K562 (cell line): Measurements from ENCODE around the gene CPHXL2. TPM values are rescaled to one million over a fixed set of nuclear protein-coding genes. Genes with fewer than 3 reads are reported as not detected.

Source experiments
- ARID1B ChIP-seq: fragments of 450-650 bp; IDR thresholded peaks from 2 replicates; pipeline ENCODE4 v1.6.1; 2016; ENCODE audit warnings: antibody characterized with exemption, mild to moderate bottlenecking, inconsistent platforms
- E4F1 ChIP-seq: fragments of 250-450 bp; sonication (Bioruptor Pico); IDR thresholded peaks from 2 replicates; pipeline ENCODE4 v1.5.0; 2021; ENCODE audit warnings: mild to moderate bottlenecking, borderline replicate concordance
- GTF2A2 ChIP-seq: IDR thresholded peaks from 2 replicates; pipeline ENCODE4 v1.6.1; 2016; ENCODE audit warnings: mild to moderate bottlenecking, missing genetic modification characterization, missing compliant biosample characterization
- NKRF ChIP-seq: fragments of 450-650 bp; IDR thresholded peaks from 2 replicates; pipeline ENCODE4 v1.6.1; 2016; ENCODE audit warnings: borderline replicate concordance
- NR2C1 ChIP-seq, 2 experiments: fragments of 450-650 bp; IDR thresholded peaks; 2 replicates each; pipeline ENCODE4 v1.6.1; 2017; ENCODE audit warnings: mild to moderate bottlenecking in 2 of 2, antibody characterized with exemption in 1 of 2, inconsistent platforms in 1 of 2, missing compliant biosample characterization in 1 of 2, missing genetic modification characterization in 1 of 2
- ZC3H11A ChIP-seq: IDR thresholded peaks from 2 replicates; pipeline ENCODE4 v1.6.1; 2012; ENCODE audit warnings: low read depth, low read length, improper control_type of control experiment
- ZNF143 ChIP-seq: sonication (generic); formaldehyde crosslinking; IDR thresholded peaks from 2 replicates; pipeline ENCODE4 v1.9.0; 2022; ENCODE audit warnings: mild to moderate bottlenecking, missing genetic modification reagents
- ZNF512 ChIP-seq: IDR thresholded peaks from 2 replicates; pipeline ENCODE4 v1.6.1; 2016; ENCODE audit warnings: missing genetic modification characterization, missing compliant biosample characterization
- ZNF696 ChIP-seq: fragments of 250-450 bp; sonication (Bioruptor Pico); conservative IDR thresholded peaks from 2 replicates; pipeline ENCODE4 v1.4.0; 2020; ENCODE audit warnings: mild to moderate bottlenecking, moderate library complexity
- ZNF77 ChIP-seq: fragments of 250-450 bp; sonication (Bioruptor Pico); IDR thresholded peaks from 2 replicates; pipeline ENCODE4 v1.5.0; 2020
- polyA plus RNA-seq, 8 experiments: library from polyadenylated mRNA; depleted of rRNA in 4 of 8; stranded (reverse) in 5 of 8; unstranded in 3 of 8; fragments of >200 nt; fragmentation: Nextera tagmentation in 2 of 8; fragmentation: Illumina TruSeq in 1 of 8; extraction: Ambion mirVana in 2 of 8; extraction: Trizol in 1 of 8; gene quantifications; 2 replicates each; pipeline versions ENCODE4 v1.2.1 to v1.2.3, GENCODE V29; 2011 to 2014; ENCODE audit warnings: inconsistent platforms in 1 of 8, missing spikeins in 1 of 8
- total RNA-seq, 7 experiments: library from RNA; depleted of rRNA in 6 of 7; stranded (reverse); fragments of >200 nt in 6 of 7; fragmentation: Illumina TruSeq in 2 of 7; extraction: Trizol in 2 of 7; gene quantifications; 2 replicates each; pipeline versions ENCODE4 v1.2.1 to v1.2.3, GENCODE V29; 2011 to 2021; ENCODE audit warnings: low replicate concordance in 1 of 7
- TF ChIP-seq, protein P1 (sequence below): sonication (generic); formaldehyde crosslinking; IDR thresholded peaks from 2 replicates; pipeline ENCODE4 v1.8.0; 2022; ENCODE audit warnings: mild to moderate bottlenecking, missing genetic modification reagents, borderline replicate concordance
- TF ChIP-seq, protein P2 (sequence below): sonication (generic); formaldehyde crosslinking; IDR thresholded peaks from 2 replicates; pipeline ENCODE4 v1.8.1; 2023; ENCODE audit warnings: missing genetic modification reagents, mild to moderate bottlenecking, borderline replicate concordance

CPHXL2 gene
- total and polyA plus RNA-seq, 9 of the 15 experiments (the other 6 are each of a cell fraction or from before 2014, with no cell fraction given), result not detected

DNA sequence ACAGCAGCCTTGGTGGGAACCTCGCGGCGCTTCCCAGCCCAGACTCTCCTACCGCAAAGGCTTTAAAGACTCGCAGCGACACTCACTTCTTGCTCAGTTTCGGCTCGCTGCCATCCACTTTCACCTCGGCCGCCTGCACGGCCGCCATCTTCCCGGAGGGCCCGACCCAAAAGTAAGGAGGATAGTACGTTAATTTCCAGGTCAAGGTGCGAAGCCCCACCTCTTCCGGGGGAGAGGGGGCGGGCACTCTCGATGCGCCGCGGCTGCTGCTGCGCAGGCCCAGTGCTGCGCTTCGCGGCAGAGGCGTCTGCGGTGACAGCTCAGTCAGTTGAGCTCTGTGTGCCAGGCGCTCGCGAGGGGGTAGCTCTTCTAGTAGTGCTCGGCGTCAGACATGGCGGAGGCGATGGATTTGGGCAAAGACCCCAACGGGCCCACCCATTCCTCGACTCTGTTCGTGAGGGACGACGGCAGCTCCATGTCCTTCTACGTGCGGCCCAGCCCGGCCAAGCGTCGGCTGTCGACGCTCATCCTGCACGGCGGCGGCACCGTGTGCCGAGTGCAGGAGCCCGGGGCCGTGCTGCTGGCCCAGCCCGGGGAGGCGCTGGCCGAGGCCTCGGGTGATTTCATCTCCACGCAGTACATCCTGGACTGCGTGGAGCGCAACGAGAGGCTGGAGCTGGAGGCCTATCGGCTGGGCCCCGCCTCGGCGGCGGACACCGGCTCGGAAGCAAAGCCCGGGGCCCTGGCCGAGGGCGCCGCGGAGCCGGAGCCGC, 29.1 kb downstream of the CPHXL2 start, which contains the start of the genes KARS1 and TERF2IP (continued):
- TF ChIP-seq ZNF512 (tag) (no peak), NKRF (peak; percentile 42), E4F1 (CRISPR knock-in tag) (no peak), NR2C1 (IDR thresholded peaks at IDR 0.05) (peak; percentile 98), NR2C1 (tag; IDR thresholded peaks at IDR 0.05) (peak; percentile 98), ZNF143 (CRISPR knock-in tag) (no peak; the same call in none of the 2 replicates), GTF2A2 (tag) (no peak), ZNF77 (CRISPR knock-in tag) (no peak), ZNF696 (CRISPR knock-in tag) (no peak), ZC3H11A (no peak), ARID1B (no peak)
- TF ChIP-seq, protein P1, sequence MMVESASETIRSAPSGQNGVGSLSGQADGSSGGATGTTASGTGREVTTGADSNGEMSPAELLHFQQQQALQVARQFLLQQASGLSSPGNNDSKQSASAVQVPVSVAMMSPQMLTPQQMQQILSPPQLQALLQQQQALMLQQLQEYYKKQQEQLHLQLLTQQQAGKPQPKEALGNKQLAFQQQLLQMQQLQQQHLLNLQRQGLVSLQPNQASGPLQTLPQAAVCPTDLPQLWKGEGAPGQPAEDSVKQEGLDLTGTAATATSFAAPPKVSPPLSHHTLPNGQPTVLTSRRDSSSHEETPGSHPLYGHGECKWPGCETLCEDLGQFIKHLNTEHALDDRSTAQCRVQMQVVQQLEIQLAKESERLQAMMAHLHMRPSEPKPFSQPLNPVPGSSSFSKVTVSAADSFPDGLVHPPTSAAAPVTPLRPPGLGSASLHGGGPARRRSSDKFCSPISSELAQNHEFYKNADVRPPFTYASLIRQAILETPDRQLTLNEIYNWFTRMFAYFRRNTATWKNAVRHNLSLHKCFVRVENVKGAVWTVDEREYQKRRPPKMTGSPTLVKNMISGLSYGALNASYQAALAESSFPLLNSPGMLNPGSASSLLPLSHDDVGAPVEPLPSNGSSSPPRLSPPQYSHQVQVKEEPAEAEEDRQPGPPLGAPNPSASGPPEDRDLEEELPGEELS, result no peak
- TF ChIP-seq, protein P2, sequence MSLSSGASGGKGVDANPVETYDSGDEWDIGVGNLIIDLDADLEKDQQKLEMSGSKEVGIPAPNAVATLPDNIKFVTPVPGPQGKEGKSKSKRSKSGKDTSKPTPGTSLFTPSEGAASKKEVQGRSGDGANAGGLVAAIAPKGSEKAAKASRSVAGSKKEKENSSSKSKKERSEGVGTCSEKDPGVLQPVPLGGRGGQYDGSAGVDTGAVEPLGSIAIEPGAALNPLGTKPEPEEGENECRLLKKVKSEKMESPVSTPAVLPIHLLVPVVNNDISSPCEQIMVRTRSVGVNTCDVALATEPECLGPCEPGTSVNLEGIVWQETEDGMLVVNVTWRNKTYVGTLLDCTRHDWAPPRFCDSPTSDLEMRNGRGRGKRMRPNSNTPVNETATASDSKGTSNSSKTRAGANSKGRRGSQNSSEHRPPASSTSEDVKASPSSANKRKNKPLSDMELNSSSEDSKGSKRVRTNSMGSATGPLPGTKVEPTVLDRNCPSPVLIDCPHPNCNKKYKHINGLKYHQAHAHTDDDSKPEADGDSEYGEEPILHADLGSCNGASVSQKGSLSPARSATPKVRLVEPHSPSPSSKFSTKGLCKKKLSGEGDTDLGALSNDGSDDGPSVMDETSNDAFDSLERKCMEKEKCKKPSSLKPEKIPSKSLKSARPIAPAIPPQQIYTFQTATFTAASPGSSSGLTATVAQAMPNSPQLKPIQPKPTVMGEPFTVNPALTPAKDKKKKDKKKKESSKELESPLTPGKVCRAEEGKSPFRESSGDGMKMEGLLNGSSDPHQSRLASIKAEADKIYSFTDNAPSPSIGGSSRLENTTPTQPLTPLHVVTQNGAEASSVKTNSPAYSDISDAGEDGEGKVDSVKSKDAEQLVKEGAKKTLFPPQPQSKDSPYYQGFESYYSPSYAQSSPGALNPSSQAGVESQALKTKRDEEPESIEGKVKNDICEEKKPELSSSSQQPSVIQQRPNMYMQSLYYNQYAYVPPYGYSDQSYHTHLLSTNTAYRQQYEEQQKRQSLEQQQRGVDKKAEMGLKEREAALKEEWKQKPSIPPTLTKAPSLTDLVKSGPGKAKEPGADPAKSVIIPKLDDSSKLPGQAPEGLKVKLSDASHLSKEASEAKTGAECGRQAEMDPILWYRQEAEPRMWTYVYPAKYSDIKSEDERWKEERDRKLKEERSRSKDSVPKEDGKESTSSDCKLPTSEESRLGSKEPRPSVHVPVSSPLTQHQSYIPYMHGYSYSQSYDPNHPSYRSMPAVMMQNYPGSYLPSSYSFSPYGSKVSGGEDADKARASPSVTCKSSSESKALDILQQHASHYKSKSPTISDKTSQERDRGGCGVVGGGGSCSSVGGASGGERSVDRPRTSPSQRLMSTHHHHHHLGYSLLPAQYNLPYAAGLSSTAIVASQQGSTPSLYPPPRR (CRISPR knock-in tag), result no peak
